ENCODE data around the gene MYL3.

- no peak for TF ChIP-seq CTCF (IDR thresholded peaks at IDR 0.05)
- no peak for TF ChIP-seq POLR2A (IDR thresholded peaks at IDR 0.05)
These were observed 1.5 kb downstream of the MYL3 start for GRCh38 chr3:46861605-46862368.
